Measurements from ENCODE around the gene COG7. TPM values are rescaled to one million over a fixed set of nuclear protein-coding genes. Genes with fewer than 3 reads are reported as not detected.

COG7 gene
- polyA plus RNA-seq, 1 donor (not counting 4 experiments of a cell fraction or from before 2014, with no cell fraction given), result 14.7 TPM

DNA sequence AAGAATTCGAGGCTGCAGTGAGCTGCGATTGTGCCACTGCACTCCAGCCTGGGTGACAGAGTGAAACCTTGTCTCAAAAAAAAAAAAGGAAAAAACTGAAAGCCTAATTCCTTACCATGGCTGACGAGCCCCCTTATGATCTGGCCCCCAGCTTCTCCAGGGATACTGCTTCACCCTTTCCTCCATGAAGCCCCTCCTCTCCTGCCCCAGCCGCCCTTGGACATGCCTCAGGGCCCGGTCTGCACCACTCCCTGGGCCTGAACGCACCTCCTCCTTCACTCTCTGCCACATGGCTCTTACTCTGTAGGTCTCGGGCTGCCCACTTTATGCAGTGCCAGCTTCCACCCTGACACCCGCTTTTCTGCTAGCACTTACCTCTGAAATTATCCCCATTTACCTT, 65.3 kb downstream of the COG7 start:
- Histone ChIP-seq H2AFZ (ENCODE audit: control insufficient read depth, low read length) (no peak overlapping the region), H3K36me3 (ENCODE audit: control insufficient read depth in 2 of 2, extremely low read depth in 1 of 2, insufficient read depth in 2 of 2, low read length in 2 of 2) (peaks cover 11 to 15% of the 10 kb centered on the region in 2 experiments), H3K9me3 (ENCODE audit: control insufficient read depth, low read depth, low read length) (no peaks in the 10 kb centered on the region), H3K27ac (ENCODE audit: control insufficient read depth, insufficient read depth, low read length) (no peak overlapping the region), H4K20me1 (ENCODE audit: control insufficient read depth, extremely low read depth, insufficient read depth, low read length) (no peaks in the 10 kb centered on the region), H3K27me3 (ENCODE audit: control insufficient read depth, extremely low read depth, insufficient read depth, low read length) (no peaks in the 10 kb centered on the region), H3K9me1 (ENCODE audit: control insufficient read depth, extremely low read depth, insufficient read depth, low read length) (no peaks in the 10 kb centered on the region), H3K4me3 (ENCODE audit: control insufficient read depth in 2 of 3, extremely low read depth in 1 of 3, insufficient read depth in 2 of 3, low read depth in 1 of 3, low read length in 3 of 3) (no peak overlapping the region), H3K9ac (ENCODE audit: control insufficient read depth, extremely low read depth, insufficient read depth, low read length) (no peak overlapping the region), H3K4me2 (ENCODE audit: control insufficient read depth, extremely low read depth, insufficient read depth, low read depth, low read length) (no peak overlapping the region), H3K4me1 (ENCODE audit: control insufficient read depth, extremely low read depth, insufficient read depth, low read length) (no peaks in the 10 kb centered on the region), H3K79me2 (ENCODE audit: control insufficient read depth, insufficient read depth, low read length) (no peaks in the 10 kb centered on the region)
- TF ChIP-seq EZH2 (IDR thresholded peaks at IDR 0.05; ENCODE audit: low read length), result no peak
- TF ChIP-seq, protein P1, sequence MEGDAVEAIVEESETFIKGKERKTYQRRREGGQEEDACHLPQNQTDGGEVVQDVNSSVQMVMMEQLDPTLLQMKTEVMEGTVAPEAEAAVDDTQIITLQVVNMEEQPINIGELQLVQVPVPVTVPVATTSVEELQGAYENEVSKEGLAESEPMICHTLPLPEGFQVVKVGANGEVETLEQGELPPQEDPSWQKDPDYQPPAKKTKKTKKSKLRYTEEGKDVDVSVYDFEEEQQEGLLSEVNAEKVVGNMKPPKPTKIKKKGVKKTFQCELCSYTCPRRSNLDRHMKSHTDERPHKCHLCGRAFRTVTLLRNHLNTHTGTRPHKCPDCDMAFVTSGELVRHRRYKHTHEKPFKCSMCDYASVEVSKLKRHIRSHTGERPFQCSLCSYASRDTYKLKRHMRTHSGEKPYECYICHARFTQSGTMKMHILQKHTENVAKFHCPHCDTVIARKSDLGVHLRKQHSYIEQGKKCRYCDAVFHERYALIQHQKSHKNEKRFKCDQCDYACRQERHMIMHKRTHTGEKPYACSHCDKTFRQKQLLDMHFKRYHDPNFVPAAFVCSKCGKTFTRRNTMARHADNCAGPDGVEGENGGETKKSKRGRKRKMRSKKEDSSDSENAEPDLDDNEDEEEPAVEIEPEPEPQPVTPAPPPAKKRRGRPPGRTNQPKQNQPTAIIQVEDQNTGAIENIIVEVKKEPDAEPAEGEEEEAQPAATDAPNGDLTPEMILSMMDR (optimal IDR thresholded peaks at IDR 0.05 in 1 of 3, IDR thresholded peaks at IDR 0.05 in 1 of 3, conservative IDR thresholded peaks at IDR 0.05 in 1 of 3; ENCODE audit: extremely low read depth in 1 of 3, insufficient read depth in 2 of 3, low read length in 3 of 3), result no peak
- no peak for DNase-seq (ENCODE audit: low read depth, low spot score)
- FAIRE-seq, result no peak
- dilution Hi-C loops (cut with MboI; ENCODE audit: extremely low pct_ligation_motif_present, low sequenced_read_pairs), result loop anchor here (25.0 kb wide), 1 partner anchor 225 kb away; no protein-coding TSS in a partner anchor

DNA sequence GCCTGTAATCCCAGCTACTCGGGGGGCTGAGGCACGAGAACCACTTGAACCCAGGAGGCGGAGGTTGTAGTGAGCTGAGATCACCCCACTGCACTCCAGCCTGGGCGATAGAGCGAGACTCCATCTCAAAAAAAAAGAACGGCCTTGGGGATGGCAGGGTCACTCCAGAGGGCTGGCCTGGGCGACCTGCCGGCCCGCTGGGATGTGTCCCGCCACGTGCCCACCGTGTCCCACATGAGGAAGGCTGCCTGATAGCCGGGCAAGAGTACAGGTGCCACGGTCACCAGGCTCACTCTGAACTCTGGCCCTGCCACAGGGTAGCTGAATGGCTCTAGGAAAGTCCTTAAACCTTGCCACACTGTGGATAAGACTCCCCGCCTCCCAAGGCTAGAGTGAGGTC, 67.5 kb downstream of the COG7 start:
- Histone ChIP-seq H3K79me2 (ENCODE audit: control insufficient read depth, insufficient read depth, low read length) (no peaks in the 10 kb centered on the region), H3K27me3 (ENCODE audit: control insufficient read depth, extremely low read depth, insufficient read depth, low read length) (no peaks in the 10 kb centered on the region), H3K4me2 (ENCODE audit: control insufficient read depth, extremely low read depth, insufficient read depth, low read depth, low read length) (no peak overlapping the region), H3K27ac (ENCODE audit: control insufficient read depth, insufficient read depth, low read length) (no peak overlapping the region), H3K4me3 (ENCODE audit: control insufficient read depth in 2 of 3, extremely low read depth in 1 of 3, insufficient read depth in 2 of 3, low read depth in 1 of 3, low read length in 3 of 3) (no peak overlapping the region), H3K4me1 (ENCODE audit: control insufficient read depth, extremely low read depth, insufficient read depth, low read length) (no peaks in the 10 kb centered on the region), H3K9me1 (ENCODE audit: control insufficient read depth, extremely low read depth, insufficient read depth, low read length) (no peaks in the 10 kb centered on the region), H3K36me3 (ENCODE audit: control insufficient read depth in 2 of 2, extremely low read depth in 1 of 2, insufficient read depth in 2 of 2, low read length in 2 of 2) (peaks cover 0 to 2% of the 10 kb centered on the region in 2 experiments), H2AFZ (ENCODE audit: control insufficient read depth, low read length) (no peak overlapping the region), H3K9me3 (ENCODE audit: control insufficient read depth, low read depth, low read length) (no peaks in the 10 kb centered on the region), H3K9ac (ENCODE audit: control insufficient read depth, extremely low read depth, insufficient read depth, low read length) (no peak overlapping the region), H4K20me1 (ENCODE audit: control insufficient read depth, extremely low read depth, insufficient read depth, low read length) (no peaks in the 10 kb centered on the region)
- FAIRE-seq (no peak), DNase-seq (ENCODE audit: low read depth, low spot score) (no peak)
- dilution Hi-C loops (cut with MboI; ENCODE audit: extremely low pct_ligation_motif_present, low sequenced_read_pairs), result loop anchor here (25.0 kb wide), 1 partner anchor 223 kb away; no protein-coding TSS in a partner anchor
- no peak for TF ChIP-seq EZH2 (IDR thresholded peaks at IDR 0.05; ENCODE audit: low read length)
- TF ChIP-seq, protein P1 (optimal IDR thresholded peaks at IDR 0.05 in 1 of 3, IDR thresholded peaks at IDR 0.05 in 1 of 3, conservative IDR thresholded peaks at IDR 0.05 in 1 of 3; ENCODE audit: extremely low read depth in 1 of 3, insufficient read depth in 2 of 3, low read length in 3 of 3), result no peak

Measured in keratinocyte (primary cell).